Fibroblast of lung (primary cell): ENCODE results near the gene LLPH.

Source experiments
- EZH2 ChIP-seq: IDR thresholded peaks from 2 replicates; pipeline ENCODE4 v1.5.1; 2012; ENCODE audit warnings: low read length, control low read depth, mild to moderate bottlenecking; ENCODE audit errors: missing control alignments
- TF ChIP-seq, protein P1 (sequence below), 2 donors: IDR thresholded peaks in 1 of 2; conservative IDR thresholded peaks in 1 of 2; 1 replicate in 1 of 2; 2 replicates in 1 of 2; pipeline ENCODE4 v1.5.1; 2011 to 2012; ENCODE audit warnings: low read length in 2 of 2, control low read depth in 1 of 2, inconsistent platforms in 1 of 2, low read depth in 1 of 2, mild to moderate bottlenecking in 1 of 2

- TF ChIP-seq, protein P1, sequence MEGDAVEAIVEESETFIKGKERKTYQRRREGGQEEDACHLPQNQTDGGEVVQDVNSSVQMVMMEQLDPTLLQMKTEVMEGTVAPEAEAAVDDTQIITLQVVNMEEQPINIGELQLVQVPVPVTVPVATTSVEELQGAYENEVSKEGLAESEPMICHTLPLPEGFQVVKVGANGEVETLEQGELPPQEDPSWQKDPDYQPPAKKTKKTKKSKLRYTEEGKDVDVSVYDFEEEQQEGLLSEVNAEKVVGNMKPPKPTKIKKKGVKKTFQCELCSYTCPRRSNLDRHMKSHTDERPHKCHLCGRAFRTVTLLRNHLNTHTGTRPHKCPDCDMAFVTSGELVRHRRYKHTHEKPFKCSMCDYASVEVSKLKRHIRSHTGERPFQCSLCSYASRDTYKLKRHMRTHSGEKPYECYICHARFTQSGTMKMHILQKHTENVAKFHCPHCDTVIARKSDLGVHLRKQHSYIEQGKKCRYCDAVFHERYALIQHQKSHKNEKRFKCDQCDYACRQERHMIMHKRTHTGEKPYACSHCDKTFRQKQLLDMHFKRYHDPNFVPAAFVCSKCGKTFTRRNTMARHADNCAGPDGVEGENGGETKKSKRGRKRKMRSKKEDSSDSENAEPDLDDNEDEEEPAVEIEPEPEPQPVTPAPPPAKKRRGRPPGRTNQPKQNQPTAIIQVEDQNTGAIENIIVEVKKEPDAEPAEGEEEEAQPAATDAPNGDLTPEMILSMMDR (conservative IDR thresholded peaks at IDR 0.05 in 1 of 2, IDR thresholded peaks at IDR 0.05 in 1 of 2; ENCODE audit: low read depth in 1 of 2, low read length in 2 of 2), result no peak
- TF ChIP-seq EZH2, result no peak
Measured at GRCh38 chr12:66085213-66085612, 45.3 kb downstream of the LLPH start.
